NCI-H1417 (cell line): ENCODE measurements around the gene CASP1.

Experiments used
- DNase-seq, 3 experiments: peaks; one replicate each; lab custom pipeline; 2025; lab: John Stamatoyannopoulos, UW

Gene CASP1

GRCh38 chr11:104984808-104985207, 50.1 kb downstream of the CASP1 start:
- no peak for DNase-seq

GRCh38 chr11:104979839-104980238, 55.1 kb downstream of the CASP1 start:
- no peak for DNase-seq
